Activated CD4-positive, alpha-beta memory T cell treated with anti-CD3 and anti-CD28 coated beads, Interleukin-2, amount 10 ng/mL, durations not matched to agents 7 days and 5 days (primary cell): ENCODE measurements around the gene DSG4. TPM values are rescaled to one million over a fixed set of nuclear protein-coding genes. Genes with fewer than 3 reads are reported as not detected.

Experiments
- CTCF ChIA-PET: fragments of 350-600 bp; sonication (Branson Sonifier 250); formaldehyde crosslinking; loops from one replicate; lab custom pipeline; 2021; ENCODE audit warnings: antibody characterized with exemption, inconsistent platforms; lab: Charles Lee
- POLR2A ChIA-PET: fragments of 350-600 bp; sonication (Branson Sonifier 250); formaldehyde crosslinking; loops from one replicate; lab custom pipeline; 2021; ENCODE audit warnings: antibody characterized with exemption; lab: Charles Lee
- DNase-seq: peaks from one replicate; pipeline ENCODE4 v3.0.0-alpha.2; 2020
- H3K27ac Mint-ChIP-seq: one replicate; pipeline ENCODE4 v1.8.0; 2021; ENCODE audit warnings: mild to moderate bottlenecking, mixed read lengths
- H3K27me3 Mint-ChIP-seq: one replicate; pipeline ENCODE4 v1.8.0; 2021; ENCODE audit warnings: mixed read lengths
- H3K36me3 Mint-ChIP-seq: one replicate; pipeline ENCODE4 v1.8.0; 2021; ENCODE audit warnings: low read depth, mixed read lengths
- H3K4me1 Mint-ChIP-seq: one replicate; pipeline ENCODE4 v1.8.0; 2021; ENCODE audit warnings: mixed read lengths
- H3K4me3 Mint-ChIP-seq: one replicate; pipeline ENCODE4 v1.8.0; 2021; ENCODE audit warnings: mild to moderate bottlenecking, mixed read lengths
- H3K9me3 Mint-ChIP-seq: one replicate; pipeline ENCODE4 v1.8.0; 2021; ENCODE audit warnings: mixed read lengths
- total RNA-seq, 2 experiments: library from RNA; stranded (reverse); gene quantifications; one replicate each; pipeline ENCODE4 v1.2.3, GENCODE V29; 2021

Gene DSG4
- total RNA-seq, 2 experiments from 2014 or later = not detected

DNA sequence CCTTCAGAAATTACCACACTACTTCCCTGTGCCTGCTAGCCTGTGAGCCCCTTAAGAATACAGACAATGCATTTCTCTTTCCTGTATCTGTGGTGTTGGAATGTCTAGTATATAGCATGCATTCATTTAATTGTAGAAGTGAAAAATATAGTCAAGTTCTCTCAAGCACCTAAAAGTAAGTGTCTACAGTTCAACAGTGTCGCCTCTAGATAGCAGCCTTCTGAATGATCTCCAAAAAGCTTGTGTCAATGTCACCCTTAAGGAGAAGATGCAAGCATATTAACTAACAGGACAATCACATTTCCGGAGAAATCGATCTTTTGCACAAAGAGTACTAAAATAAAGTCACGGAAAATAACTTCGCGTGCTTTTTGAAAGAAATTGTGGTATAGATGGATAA is 43.5 kb downstream of the DSG4 start:
- no peak overlapping the region for H3K4me3 Mint-ChIP-seq
- no peaks in the 10 kb centered on the region for H3K27me3 Mint-ChIP-seq
- no peak overlapping the region for H3K27ac Mint-ChIP-seq
- no peaks in the 10 kb centered on the region for H3K4me1 Mint-ChIP-seq
- H3K9me3 Mint-ChIP-seq = peaks cover 2% of the 10 kb centered on the region
- ChIA-PET POLR2A (no interaction called here), CTCF (no interaction called here)
- no peaks in the 10 kb centered on the region for H3K36me3 Mint-ChIP-seq
- no peak for DNase-seq

DNA sequence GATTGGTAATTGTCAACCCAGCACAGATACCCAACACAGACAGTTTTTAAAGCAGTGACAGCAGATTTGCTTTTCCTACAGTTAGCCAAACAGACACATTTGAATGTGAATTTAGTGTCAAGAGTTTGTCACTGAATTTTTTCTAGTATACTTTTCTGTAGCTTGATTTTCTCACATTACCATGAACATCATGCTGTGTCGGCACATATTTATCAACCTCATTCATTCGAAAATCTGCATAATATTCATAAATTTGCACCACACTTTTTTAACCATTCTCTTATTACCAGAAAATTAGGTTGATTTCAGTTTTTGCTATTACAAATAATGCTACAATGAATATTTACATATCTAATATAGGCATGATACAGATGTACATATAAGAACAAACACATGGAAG is 43.9 kb downstream of the DSG4 start:
- H3K27me3 Mint-ChIP-seq = no peaks in the 10 kb centered on the region
- H3K4me1 Mint-ChIP-seq = no peaks in the 10 kb centered on the region
- ChIA-PET POLR2A (no interaction called here), CTCF (no interaction called here)
- no peaks in the 10 kb centered on the region for H3K36me3 Mint-ChIP-seq
- H3K4me3 Mint-ChIP-seq = no peak overlapping the region
- H3K27ac Mint-ChIP-seq = no peak overlapping the region
- H3K9me3 Mint-ChIP-seq = peaks cover 2% of the 10 kb centered on the region
- no peak for DNase-seq

DNA sequence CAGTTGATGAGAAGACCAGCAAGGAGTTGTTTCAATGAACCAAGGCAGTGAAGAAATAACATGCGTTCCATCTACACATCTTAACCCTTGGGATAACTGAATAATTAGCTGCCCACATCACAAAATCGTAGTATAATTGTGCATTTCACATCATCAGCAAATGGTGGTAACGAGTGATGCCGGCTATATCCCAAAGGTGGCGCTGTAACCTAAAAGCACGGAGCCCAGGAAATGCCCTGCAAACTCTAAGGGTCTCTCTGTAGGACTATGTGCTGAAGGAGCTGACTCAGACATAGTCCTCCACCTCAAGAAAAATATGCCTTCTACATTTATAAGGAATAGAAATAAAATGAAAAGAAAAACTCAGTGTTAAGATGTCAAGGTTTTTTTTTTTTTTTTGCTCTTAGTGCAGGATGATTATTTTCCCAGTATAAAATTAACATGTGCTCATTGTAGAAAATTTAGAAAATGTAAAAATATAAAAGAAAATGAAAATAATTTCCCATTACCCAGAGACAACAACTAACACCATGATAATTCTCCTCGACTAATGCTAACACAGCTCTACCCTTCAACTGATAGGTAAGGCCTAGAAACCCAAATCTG is 47.9 kb downstream of the DSG4 start:
- H3K4me3 Mint-ChIP-seq = no peak overlapping the region
- H3K27me3 Mint-ChIP-seq = no peaks in the 10 kb centered on the region
- H3K9me3 Mint-ChIP-seq = no peaks in the 10 kb centered on the region
- H3K36me3 Mint-ChIP-seq = no peaks in the 10 kb centered on the region
- H3K27ac Mint-ChIP-seq = no peak overlapping the region
- DNase-seq = no peak
- CTCF ChIA-PET = interaction anchor here (0.7 kb wide), 1 partner anchor 300 kb away, joined by 5 read pairs; no protein-coding TSS in a partner anchor
- H3K4me1 Mint-ChIP-seq = no peaks in the 10 kb centered on the region
- POLR2A ChIA-PET = no interaction called here

DNA sequence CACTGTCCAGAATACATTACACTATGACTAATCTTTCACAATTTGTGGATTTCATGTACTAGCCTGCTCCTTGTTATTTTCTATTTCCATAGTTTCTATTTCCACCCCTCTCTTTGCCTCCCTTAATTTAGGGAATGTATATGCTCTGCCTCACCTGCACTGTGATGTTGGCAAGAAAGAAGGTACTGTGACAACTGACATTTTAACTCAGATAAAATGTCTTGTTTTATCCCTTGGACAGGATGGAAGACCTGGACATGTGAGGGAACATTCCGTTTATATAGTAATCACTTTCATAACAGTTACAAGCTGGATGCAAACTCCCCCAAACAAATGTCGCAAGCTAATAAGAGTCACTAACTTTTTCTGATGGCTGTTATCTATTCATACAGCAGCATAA is 49.4 kb downstream of the DSG4 start:
- DNase-seq = no peak
- CTCF ChIA-PET = no interaction called here
- Mint-ChIP-seq H3K27me3 (no peaks in the 10 kb centered on the region), H3K9me3 (no peaks in the 10 kb centered on the region), H3K4me1 (no peaks in the 10 kb centered on the region), H3K27ac (no peak overlapping the region), H3K4me3 (no peak overlapping the region), H3K36me3 (no peaks in the 10 kb centered on the region)
- POLR2A ChIA-PET = no interaction called here

DNA sequence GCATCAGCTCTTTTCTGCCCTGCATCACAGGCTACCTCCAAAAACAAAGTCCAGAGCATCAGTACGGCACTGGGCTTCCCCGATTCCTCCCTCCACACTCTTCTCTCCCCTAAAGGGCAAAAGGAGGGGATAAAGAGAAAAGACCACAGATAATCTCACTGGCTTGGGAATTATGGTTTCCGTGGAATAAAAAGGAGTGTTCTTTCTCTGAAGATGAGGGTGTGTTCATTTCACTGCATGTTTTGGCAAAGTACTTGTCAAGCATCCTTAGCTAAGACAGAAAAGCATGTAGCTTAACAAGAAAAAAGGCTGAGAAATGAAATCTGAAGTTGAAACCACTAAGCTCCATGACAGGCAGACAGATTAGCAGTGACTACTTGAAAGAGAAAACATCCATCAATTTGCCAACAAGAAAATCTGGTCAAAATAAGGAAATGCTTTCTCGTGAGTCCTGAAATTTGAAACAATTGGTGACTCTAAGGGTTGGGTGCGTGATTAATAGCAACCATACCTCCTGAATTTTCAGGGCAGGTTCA is 50.4 kb downstream of the DSG4 start:
- Mint-ChIP-seq H3K27me3 (no peaks in the 10 kb centered on the region), H3K4me3 (no peak overlapping the region), H3K36me3 (no peaks in the 10 kb centered on the region), H3K27ac (no peak overlapping the region), H3K9me3 (peaks cover 2% of the 10 kb centered on the region), H3K4me1 (no peaks in the 10 kb centered on the region)
- POLR2A ChIA-PET = no interaction called here
- DNase-seq = no peak
- CTCF ChIA-PET = no interaction called here

DNA sequence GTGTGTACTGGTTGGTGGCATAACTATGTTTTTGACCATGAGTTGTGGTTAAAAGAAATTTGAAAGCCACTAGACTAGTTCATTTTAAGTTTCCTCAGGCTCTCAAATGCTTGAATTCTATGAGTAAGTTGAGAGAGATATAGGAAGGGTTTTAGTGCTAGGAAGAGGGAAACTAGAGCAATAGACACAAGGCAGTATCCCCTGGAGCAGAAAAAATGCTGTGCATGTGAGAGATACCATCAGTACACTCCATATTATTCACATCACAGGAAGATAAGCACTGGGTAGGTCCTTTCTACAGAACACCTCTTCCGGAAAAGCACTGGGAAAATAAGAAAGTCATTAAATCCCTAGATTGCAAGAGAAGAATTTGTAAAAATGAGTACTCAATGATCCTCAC is 51.6 kb downstream of the DSG4 start:
- Mint-ChIP-seq H3K36me3 (no peaks in the 10 kb centered on the region), H3K4me1 (no peaks in the 10 kb centered on the region), H3K27ac (no peak overlapping the region), H3K27me3 (no peaks in the 10 kb centered on the region), H3K9me3 (peaks cover 2% of the 10 kb centered on the region), H3K4me3 (no peak overlapping the region)
- DNase-seq = no peak
- ChIA-PET POLR2A (no interaction called here), CTCF (no interaction called here)

DNA sequence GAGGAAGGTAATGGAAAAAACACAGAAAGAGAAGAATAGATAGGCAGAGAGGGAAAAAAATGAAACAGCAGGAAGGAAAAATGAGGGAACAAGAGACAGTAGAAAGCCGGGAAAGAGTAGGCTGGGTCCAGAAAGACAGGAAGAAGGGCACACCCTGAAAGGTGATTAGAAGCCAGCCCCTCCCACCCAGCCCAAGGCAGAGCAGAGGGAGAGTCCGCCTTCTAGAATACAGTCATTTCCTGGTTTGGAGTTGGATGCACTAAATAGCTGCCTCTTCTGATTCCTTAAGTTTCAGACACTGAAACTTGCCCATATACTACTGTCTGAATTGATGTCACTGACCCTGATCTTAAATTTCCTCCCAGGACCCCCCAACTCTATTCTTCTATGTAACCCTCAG is 53.0 kb downstream of the DSG4 start:
- Mint-ChIP-seq H3K4me3 (no peak overlapping the region), H3K27me3 (no peaks in the 10 kb centered on the region), H3K36me3 (no peaks in the 10 kb centered on the region), H3K27ac (no peak overlapping the region), H3K4me1 (no peaks in the 10 kb centered on the region), H3K9me3 (peaks cover 2% of the 10 kb centered on the region)
- no peak for DNase-seq
- ChIA-PET POLR2A (interaction anchor here (0.7 kb wide), 1 partner anchor 8 kb away, joined by 3 read pairs; no protein-coding TSS in a partner anchor), CTCF (no interaction called here)

DNA sequence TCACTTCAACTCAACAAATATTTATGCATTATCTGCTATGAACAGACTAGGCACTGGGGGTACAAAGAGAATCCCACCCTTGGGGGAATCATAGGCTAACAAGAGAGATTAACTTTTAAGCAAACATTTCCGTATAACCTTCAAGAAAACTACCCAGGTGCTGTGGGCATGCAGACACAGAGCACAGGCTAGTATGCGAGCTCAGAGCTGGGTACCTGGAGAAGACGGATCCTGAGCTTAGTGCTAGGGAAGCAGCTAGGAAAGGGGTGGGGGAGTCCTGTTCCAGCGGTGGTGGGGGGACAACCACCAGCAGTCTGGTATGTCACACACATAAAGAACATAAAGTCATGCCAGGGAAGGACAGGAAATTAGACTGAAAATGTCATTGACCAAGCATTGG is 53.5 kb downstream of the DSG4 start:
- POLR2A ChIA-PET = interaction anchor here (0.7 kb wide), 1 partner anchor 9 kb away, joined by 3 read pairs; no protein-coding TSS in a partner anchor
- H3K4me1 Mint-ChIP-seq = no peaks in the 10 kb centered on the region
- CTCF ChIA-PET = no interaction called here
- DNase-seq = no peak
- H3K27ac Mint-ChIP-seq = no peak overlapping the region
- no peak overlapping the region for H3K4me3 Mint-ChIP-seq
- H3K9me3 Mint-ChIP-seq = peaks cover 2% of the 10 kb centered on the region
- no peaks in the 10 kb centered on the region for H3K36me3 Mint-ChIP-seq
- no peaks in the 10 kb centered on the region for H3K27me3 Mint-ChIP-seq

DNA sequence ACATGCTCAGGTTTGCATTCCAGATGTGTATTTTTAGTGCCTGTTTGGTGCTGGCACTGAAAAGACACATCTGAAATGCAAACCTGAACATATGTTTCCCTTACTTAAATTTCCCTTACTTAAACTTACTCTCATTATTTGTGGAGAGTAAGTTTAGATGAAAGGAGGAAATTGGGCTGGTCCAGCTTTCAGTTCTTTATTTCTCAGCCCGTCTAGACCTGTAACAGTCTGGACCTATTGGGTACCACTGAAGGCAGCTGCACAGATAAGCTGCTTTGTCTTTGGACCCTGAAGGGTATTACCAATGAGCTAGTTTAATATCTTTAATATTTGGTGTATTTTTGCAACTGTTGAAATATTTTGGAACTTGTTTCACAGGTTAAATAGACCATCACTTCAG is 54.0 kb downstream of the DSG4 start:
- no peak for DNase-seq
- ChIA-PET CTCF (no interaction called here), POLR2A (interaction anchor here (0.7 kb wide), 1 partner anchor 9 kb away, joined by 3 read pairs; no protein-coding TSS in a partner anchor)
- H3K4me3 Mint-ChIP-seq = no peak overlapping the region
- no peak overlapping the region for H3K27ac Mint-ChIP-seq
- no peaks in the 10 kb centered on the region for H3K27me3 Mint-ChIP-seq
- H3K9me3 Mint-ChIP-seq = peaks cover 2% of the 10 kb centered on the region
- H3K4me1 Mint-ChIP-seq = no peaks in the 10 kb centered on the region
- no peaks in the 10 kb centered on the region for H3K36me3 Mint-ChIP-seq

DNA sequence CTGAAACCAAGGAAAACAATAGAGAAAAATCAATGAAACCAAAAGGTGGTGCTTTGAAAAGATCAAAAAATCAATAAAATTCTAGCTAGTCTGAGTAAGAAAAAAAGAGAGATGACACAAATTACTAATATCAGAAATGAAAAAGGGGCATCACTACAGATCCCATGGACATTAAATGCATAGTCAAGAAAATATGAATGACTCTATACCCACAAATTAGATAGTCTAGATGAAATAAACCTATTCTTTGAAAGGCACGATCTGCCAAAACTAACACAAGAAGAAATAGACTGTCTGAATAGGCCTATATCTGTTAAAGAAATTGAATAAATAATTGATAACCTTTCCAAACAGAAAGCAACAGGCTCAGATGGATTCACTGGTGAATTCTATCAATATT is 55.7 kb downstream of the DSG4 start:
- Mint-ChIP-seq H3K27me3 (no peaks in the 10 kb centered on the region), H3K9me3 (peaks cover 2% of the 10 kb centered on the region), H3K27ac (no peak overlapping the region), H3K4me3 (no peak overlapping the region), H3K4me1 (no peaks in the 10 kb centered on the region), H3K36me3 (no peaks in the 10 kb centered on the region)
- CTCF ChIA-PET = no interaction called here
- DNase-seq = no peak
- POLR2A ChIA-PET = no interaction called here

DNA sequence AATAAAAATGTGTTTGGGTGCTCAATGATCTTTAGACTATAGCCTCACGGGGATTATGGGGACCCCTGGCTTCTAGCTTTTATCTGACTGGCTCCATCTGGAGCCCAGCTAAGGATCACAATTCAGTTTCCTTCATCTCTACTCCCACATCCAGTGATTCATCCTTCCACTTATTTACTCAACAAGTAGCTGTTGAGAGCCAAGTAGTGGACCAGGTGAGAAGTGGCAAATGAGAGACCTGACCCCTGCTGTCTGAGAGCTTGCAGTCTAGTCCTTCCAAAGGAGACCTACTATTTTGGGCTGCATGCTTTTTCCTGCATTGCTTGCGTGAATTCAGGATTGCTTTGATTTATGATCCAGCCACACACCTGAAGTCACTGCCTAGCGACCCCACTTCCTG is 60.2 kb downstream of the DSG4 start:
- no peaks in the 10 kb centered on the region for H3K27me3 Mint-ChIP-seq
- CTCF ChIA-PET = interaction anchor here (0.8 kb wide), 1 partner anchor 12 kb away, joined by 3 read pairs; no protein-coding TSS in a partner anchor
- no peak overlapping the region for H3K27ac Mint-ChIP-seq
- DNase-seq = no peak
- H3K9me3 Mint-ChIP-seq = no peaks in the 10 kb centered on the region
- H3K4me3 Mint-ChIP-seq = no peak overlapping the region
- POLR2A ChIA-PET = no interaction called here
- no peaks in the 10 kb centered on the region for H3K4me1 Mint-ChIP-seq
- H3K36me3 Mint-ChIP-seq = no peaks in the 10 kb centered on the region

DNA sequence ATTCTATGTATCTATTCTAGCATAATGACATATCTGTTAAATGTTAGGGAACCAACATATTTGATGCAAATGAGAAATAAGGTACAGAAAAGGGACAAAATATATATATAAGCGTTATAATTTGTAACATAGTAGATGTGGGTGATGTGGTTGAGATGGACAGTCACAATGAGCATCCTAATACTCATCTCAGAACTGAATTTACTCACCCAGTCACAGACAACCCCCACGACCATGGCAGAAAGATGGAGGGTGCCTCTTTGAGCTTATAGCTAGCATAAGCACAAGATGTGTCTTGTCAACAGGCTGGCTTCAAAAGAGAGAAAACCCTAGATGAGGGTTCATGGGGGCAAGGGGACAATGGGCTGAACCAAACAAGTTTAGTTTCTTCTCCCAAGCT is 61.8 kb downstream of the DSG4 start:
- Mint-ChIP-seq H3K9me3 (no peaks in the 10 kb centered on the region), H3K27ac (no peak overlapping the region), H3K27me3 (no peaks in the 10 kb centered on the region), H3K4me1 (no peaks in the 10 kb centered on the region), H3K4me3 (no peak overlapping the region), H3K36me3 (no peaks in the 10 kb centered on the region)
- CTCF ChIA-PET = no interaction called here
- DNase-seq = no peak
- POLR2A ChIA-PET = no interaction called here

DNA sequence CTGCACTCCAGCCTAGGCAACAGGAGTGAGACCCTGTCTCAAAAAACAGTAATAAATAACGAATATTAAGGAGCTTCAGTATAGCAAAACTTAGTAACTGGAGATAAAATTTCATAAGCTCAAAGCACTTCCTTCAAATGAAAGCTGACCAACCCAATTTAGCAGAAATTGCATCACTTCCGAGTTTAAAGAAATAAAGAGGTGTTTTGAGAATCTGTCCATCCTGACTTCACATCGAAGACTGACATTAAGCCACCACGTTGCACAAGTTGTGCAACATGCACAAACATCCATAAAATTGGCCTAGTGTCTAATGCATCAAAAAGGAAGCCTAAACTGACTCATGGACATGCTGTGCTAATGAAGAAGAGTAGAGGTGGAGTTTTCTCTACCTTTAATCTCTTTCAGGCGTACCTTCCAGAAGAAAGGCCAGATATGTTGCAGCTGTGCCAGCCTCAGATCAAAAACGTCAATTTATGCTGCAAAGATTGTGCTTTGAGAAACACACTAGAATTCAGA is 63.3 kb downstream of the DSG4 start:
- H3K27me3 Mint-ChIP-seq = no peaks in the 10 kb centered on the region
- CTCF ChIA-PET = no interaction called here
- DNase-seq = no peak
- H3K36me3 Mint-ChIP-seq = no peaks in the 10 kb centered on the region
- no peak overlapping the region for H3K27ac Mint-ChIP-seq
- no peaks in the 10 kb centered on the region for H3K9me3 Mint-ChIP-seq
- POLR2A ChIA-PET = no interaction called here
- no peaks in the 10 kb centered on the region for H3K4me1 Mint-ChIP-seq
- H3K4me3 Mint-ChIP-seq = no peak overlapping the region

DNA sequence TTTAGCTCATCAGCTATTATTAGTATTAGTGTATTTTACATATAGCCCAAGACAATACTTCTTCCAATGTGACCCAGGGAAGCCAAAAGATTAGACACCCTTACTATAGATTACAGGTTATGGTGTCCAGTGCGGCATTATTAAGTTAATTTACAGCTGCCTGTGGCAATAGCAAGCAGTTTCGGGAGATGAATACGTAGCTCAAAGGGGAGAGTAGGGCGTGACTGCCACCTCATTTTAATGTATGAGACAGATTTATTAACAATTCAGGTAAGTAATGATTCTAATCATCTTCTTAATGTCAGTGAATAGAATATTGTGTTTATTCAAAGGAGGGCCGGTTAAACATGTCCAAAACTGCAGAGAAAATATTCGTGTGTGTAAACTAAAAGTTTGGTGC is 64.2 kb downstream of the DSG4 start:
- POLR2A ChIA-PET = no interaction called here

More for the DNA sequence above, 64.2 kb downstream of the DSG4 start:
- H3K4me1 Mint-ChIP-seq = no peaks in the 10 kb centered on the region
- no peak overlapping the region for H3K4me3 Mint-ChIP-seq
- no peak overlapping the region for H3K27ac Mint-ChIP-seq
- no peaks in the 10 kb centered on the region for H3K36me3 Mint-ChIP-seq
- no peaks in the 10 kb centered on the region for H3K27me3 Mint-ChIP-seq
- CTCF ChIA-PET = no interaction called here
- H3K9me3 Mint-ChIP-seq = no peaks in the 10 kb centered on the region
- DNase-seq = no peak
